Liver (tissue), 9 donors: ENCODE measurements around the gene PKIG. TPM values are rescaled to one million over a fixed set of nuclear protein-coding genes. Genes with fewer than 3 reads are reported as not detected.
A peak's percentile ranks its signal among the peaks of the same experiment; 100 is the strongest.

ENCODE experiments used
- DNase-seq: peaks from one replicate; pipeline ENCODE4 v3.0.0-alpha.2; 2017; ENCODE audit warnings: low spot score
- H3K27ac ChIP-seq, 2 donors: one replicate each; pipeline ENCODE4 v1.7.0; 2013; ENCODE audit warnings: inconsistent platforms in 2 of 2, low read length in 2 of 2, control low read depth in 1 of 2, low read depth in 1 of 2, mild to moderate bottlenecking in 1 of 2
- H3K27me3 ChIP-seq, 4 donors: one replicate each; pipeline versions ENCODE4 v1.6.1 to v1.7.0; 2013; ENCODE audit warnings: low read length in 3 of 4, inconsistent platforms in 1 of 4, mild to moderate bottlenecking in 1 of 4, moderate library complexity in 1 of 4; ENCODE audit not compliant: control insufficient read depth in 4 of 4, insufficient read depth in 4 of 4
- H3K36me3 ChIP-seq, 4 donors: one replicate each; pipeline versions ENCODE4 v1.6.1 to v1.7.0; 2013; ENCODE audit warnings: low read length in 3 of 4, mild to moderate bottlenecking in 3 of 4, low read depth in 1 of 4, moderate library complexity in 1 of 4; ENCODE audit not compliant: control insufficient read depth in 4 of 4, insufficient read depth in 3 of 4
- H3K4me1 ChIP-seq, 4 donors: one replicate each; pipeline versions ENCODE4 v1.6.1 to v1.7.0; 2013; ENCODE audit warnings: low read length in 3 of 4, mild to moderate bottlenecking in 3 of 4, moderate library complexity in 1 of 4; ENCODE audit not compliant: control insufficient read depth in 4 of 4, insufficient read depth in 4 of 4
- H3K4me3 ChIP-seq, 3 donors: one replicate each; pipeline versions ENCODE4 v1.6.1 to v1.7.0; 2013; ENCODE audit warnings: low read length in 3 of 3, control low read depth in 1 of 3, low read depth in 1 of 3, mild to moderate bottlenecking in 1 of 3
- H3K9ac ChIP-seq, 2 donors: one replicate each; pipeline ENCODE4 v1.7.0; 2013; ENCODE audit warnings: low read length in 2 of 2, mild to moderate bottlenecking in 2 of 2, moderate library complexity in 2 of 2, control low read depth in 1 of 2, low read depth in 1 of 2
- H3K9me3 ChIP-seq, 4 donors: one replicate each; pipeline versions ENCODE4 v1.6.1 to v1.7.0; 2013; ENCODE audit warnings: low read length in 3 of 4; ENCODE audit not compliant: control insufficient read depth in 4 of 4
- EGR1 ChIP-seq, 2 donors: IDR thresholded peaks; 2 replicates each; pipeline ENCODE4 v1.6.1; 2016 to 2018; ENCODE audit warnings: antibody characterized with exemption in 2 of 2, low read depth in 2 of 2
- FOXA1 ChIP-seq: IDR thresholded peaks from 2 replicates; pipeline ENCODE4 v1.6.1; 2016; ENCODE audit warnings: antibody characterized with exemption
- FOXA2 ChIP-seq: IDR thresholded peaks from 2 replicates; pipeline ENCODE4 v1.6.1; 2016; ENCODE audit warnings: antibody characterized with exemption
- GABPA ChIP-seq, 2 donors: IDR thresholded peaks in 1 of 2; conservative IDR thresholded peaks in 1 of 2; 2 replicates each; pipeline ENCODE4 v1.6.1; 2016; ENCODE audit warnings: antibody characterized with exemption in 2 of 2, mild to moderate bottlenecking in 1 of 2, moderate library complexity in 1 of 2
- JUND ChIP-seq, 2 donors: IDR thresholded peaks; 2 replicates each; pipeline ENCODE4 v1.6.1; 2016; ENCODE audit warnings: antibody characterized with exemption in 2 of 2
- MAX ChIP-seq: IDR thresholded peaks from 2 replicates; pipeline ENCODE4 v1.6.1; 2016; ENCODE audit warnings: antibody characterized with exemption
- NR2F2 ChIP-seq: IDR thresholded peaks from 2 replicates; pipeline ENCODE4 v1.6.1; 2016; ENCODE audit warnings: antibody characterized with exemption
- RAD21 ChIP-seq, 2 donors: IDR thresholded peaks; 2 replicates each; pipeline ENCODE4 v1.6.1; 2016; ENCODE audit warnings: antibody characterized with exemption in 2 of 2, mild to moderate bottlenecking in 2 of 2
- REST ChIP-seq: IDR thresholded peaks from 2 replicates; pipeline ENCODE4 v1.6.1; 2016; ENCODE audit warnings: antibody characterized with exemption, mild to moderate bottlenecking
- RXRA ChIP-seq, 2 donors: IDR thresholded peaks; 2 replicates each; pipeline ENCODE4 v1.6.1; 2017 to 2018; ENCODE audit warnings: antibody characterized with exemption in 2 of 2, mild to moderate bottlenecking in 1 of 2
- TAF1 ChIP-seq: conservative IDR thresholded peaks from 2 replicates; pipeline ENCODE4 v1.6.1; 2016; ENCODE audit warnings: antibody characterized with exemption, mild to moderate bottlenecking
- YY1 ChIP-seq: IDR thresholded peaks from 2 replicates; pipeline ENCODE4 v1.6.1; 2016; ENCODE audit warnings: antibody characterized with exemption, mild to moderate bottlenecking
- WGBS: extraction: QIAGEN DNeasy Blood & Tissue Kit; methylation state at CpG from one replicate; pipeline ENCODE4 v1.1.7; 2013; 5-methylcytosine and 5-hydroxymethylcytosine counted together
- polyA plus RNA-seq, 2 donors: library from polyadenylated mRNA; stranded (reverse) in 1 of 2; unstranded in 1 of 2; fragments of 200-250 nt in 1 of 2; fragments of >200 nt in 1 of 2; fragmentation: Nextera tagmentation in 1 of 2; extraction: Ambion mirVana in 1 of 2; gene quantifications; one replicate each; pipeline versions ENCODE4 v1.2.1 to v1.2.3, GENCODE V29; 2013 to 2015
- total RNA-seq, 2 donors: library from RNA; depleted of rRNA; stranded (reverse); fragments of >200 nt; gene quantifications; one replicate each; pipeline ENCODE4 v1.2.3, GENCODE V29; 2014
- TF ChIP-seq, protein P1 (sequence below): IDR thresholded peaks from 2 replicates; pipeline ENCODE4 v1.6.1; 2016; ENCODE audit warnings: antibody characterized with exemption
- TF ChIP-seq, protein P2 (sequence below): IDR thresholded peaks from 2 replicates; pipeline ENCODE4 v1.6.1; 2016; ENCODE audit warnings: antibody characterized with exemption
- TF ChIP-seq, protein P3 (sequence below): fragments of 150-350 bp; IDR thresholded peaks from 2 replicates; pipeline ENCODE4 v1.5.1; 2017; ENCODE audit warnings: improper control_type of control experiment, low read depth, low read length; ENCODE audit not compliant: missing input control
- donor health status: healthy.
- donor health status: healthy.
- donor health status: healthy.
- donor health status: healthy.
- donor health status: healthy.

The PKIG gene
- total and polyA plus RNA-seq, 4 donors = 10.6 to 24.3 (median 23.4) TPM

DNA sequence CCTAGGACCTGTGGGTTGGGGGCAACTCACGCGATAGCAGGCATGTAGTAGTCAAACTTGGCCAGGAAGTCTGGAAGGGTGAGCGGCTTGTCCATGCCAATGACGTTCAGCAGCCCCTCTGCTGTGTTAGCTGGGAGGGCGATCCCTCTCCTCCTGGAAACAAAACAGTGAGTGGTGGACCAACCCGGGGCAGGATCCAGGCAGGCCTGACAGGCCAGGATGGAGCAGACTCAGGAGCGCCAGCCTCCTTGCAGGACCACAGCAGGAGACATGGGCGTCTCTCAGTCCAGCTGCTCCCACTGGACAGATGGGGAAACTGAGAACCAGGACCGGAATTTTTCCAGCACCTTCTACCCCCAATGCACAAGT is 46.6 kb downstream of the PKIG start:
- TF ChIP-seq TAF1 = no peak
- TF ChIP-seq RXRA (IDR thresholded peaks at IDR 0.05) = no peak
- TF ChIP-seq FOXA2 = no peak
- TF ChIP-seq, protein P1, sequence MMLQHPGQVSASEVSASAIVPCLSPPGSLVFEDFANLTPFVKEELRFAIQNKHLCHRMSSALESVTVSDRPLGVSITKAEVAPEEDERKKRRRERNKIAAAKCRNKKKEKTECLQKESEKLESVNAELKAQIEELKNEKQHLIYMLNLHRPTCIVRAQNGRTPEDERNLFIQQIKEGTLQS = no peak
- no peak for TF ChIP-seq EGR1 (IDR thresholded peaks at IDR 0.05; ENCODE audit: low read depth in 2 of 2)
- no peaks in the 10 kb centered on the region for H3K36me3 ChIP-seq
- H3K27ac ChIP-seq = no peak overlapping the region
- 92% methylated on average over 9 of the region's 9 CpGs for WGBS
- H3K4me1 ChIP-seq = no peaks in the 10 kb centered on the region
- H3K9ac ChIP-seq = no peak overlapping the region
- DNase-seq = no peak
- no peaks in the 10 kb centered on the region for H3K27me3 ChIP-seq
- no peaks in the 10 kb centered on the region for H3K9me3 ChIP-seq
- H3K4me3 ChIP-seq = no peak overlapping the region

GRCh38 chr20:44629542-44629941 is 47.2 kb downstream of the PKIG start:
- Histone ChIP-seq H3K9me3 (no peaks in the 10 kb centered on the region), H3K27me3 (no peaks in the 10 kb centered on the region), H3K4me1 (no peaks in the 10 kb centered on the region), H3K9ac (no peak overlapping the region), H3K36me3 (no peaks in the 10 kb centered on the region), H3K27ac (no peak overlapping the region), H3K4me3 (no peak overlapping the region)
- TF ChIP-seq JUND (IDR thresholded peaks at IDR 0.05) (no peak), RAD21 (IDR thresholded peaks at IDR 0.05) (no peak), TAF1 (no peak), FOXA1 (no peak), NR2F2 (peak; percentile 30), REST (no peak)
- no peak for DNase-seq
- WGBS = 83% methylated on average over 10 of the region's 10 CpGs

DNA sequence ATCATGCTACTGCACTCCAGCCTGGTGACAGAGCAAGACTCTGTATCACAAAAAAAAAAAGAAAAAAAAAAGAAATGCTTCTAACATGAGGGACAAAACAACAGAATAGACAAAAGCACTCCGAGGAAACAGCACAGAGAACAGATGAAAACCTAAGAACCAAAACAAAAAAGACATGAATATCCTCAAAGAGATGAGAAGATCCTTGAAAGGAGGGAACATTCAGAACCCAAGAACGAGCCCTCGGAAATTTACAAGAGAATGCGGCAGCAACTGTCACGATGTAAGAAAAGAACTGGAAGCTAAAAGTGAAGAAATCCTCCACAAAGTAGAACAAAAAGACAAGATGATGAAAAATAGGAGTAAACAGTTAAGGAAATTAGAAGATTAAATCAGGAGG is 47.9 kb downstream of the PKIG start:
- DNase-seq = no peak

DNA sequence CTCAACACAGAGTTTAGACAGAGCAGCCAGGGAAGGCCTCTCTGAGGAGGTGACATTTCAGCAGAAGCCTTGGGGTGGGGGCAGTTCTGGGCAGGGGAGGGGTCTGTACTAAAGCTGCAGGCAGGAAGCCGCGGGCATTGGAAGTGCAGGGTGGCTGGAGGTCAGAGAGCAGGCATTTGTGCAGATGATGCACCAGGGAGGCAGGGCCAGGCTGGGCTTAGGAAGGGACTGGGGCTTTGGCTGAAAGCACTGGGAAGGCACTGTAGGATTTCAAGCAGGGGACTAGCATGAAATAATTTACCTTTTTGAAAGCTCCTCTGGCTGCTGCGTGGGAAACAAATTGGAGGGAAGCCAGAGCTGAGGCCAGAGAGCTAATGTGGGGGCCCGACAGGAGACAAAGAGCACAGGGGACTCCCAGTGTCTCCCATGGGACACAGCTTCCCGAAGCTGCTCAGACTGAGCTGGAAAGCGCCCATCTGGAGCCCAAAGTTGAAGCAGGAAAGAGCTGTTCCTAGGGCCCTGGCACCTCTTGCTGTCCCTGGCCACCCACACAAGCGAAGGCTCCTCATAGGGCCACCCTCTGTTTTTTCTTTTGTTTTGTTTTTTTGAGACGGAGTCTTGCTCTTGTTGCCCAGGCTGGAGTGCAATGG is 49.8 kb downstream of the PKIG start:
- Histone ChIP-seq H3K9me3 (no peaks in the 10 kb centered on the region), H3K27ac (no peak overlapping the region)
- whole genome bisulfite sequencing = 83% methylated on average over 8 of the region's 8 CpGs
- TF ChIP-seq, protein P2, sequence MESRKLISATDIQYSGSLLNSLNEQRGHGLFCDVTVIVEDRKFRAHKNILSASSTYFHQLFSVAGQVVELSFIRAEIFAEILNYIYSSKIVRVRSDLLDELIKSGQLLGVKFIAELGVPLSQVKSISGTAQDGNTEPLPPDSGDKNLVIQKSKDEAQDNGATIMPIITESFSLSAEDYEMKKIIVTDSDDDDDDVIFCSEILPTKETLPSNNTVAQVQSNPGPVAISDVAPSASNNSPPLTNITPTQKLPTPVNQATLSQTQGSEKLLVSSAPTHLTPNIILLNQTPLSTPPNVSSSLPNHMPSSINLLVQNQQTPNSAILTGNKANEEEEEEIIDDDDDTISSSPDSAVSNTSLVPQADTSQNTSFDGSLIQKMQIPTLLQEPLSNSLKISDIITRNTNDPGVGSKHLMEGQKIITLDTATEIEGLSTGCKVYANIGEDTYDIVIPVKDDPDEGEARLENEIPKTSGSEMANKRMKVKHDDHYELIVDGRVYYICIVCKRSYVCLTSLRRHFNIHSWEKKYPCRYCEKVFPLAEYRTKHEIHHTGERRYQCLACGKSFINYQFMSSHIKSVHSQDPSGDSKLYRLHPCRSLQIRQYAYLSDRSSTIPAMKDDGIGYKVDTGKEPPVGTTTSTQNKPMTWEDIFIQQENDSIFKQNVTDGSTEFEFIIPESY = no peak
- TF ChIP-seq EGR1 (IDR thresholded peaks at IDR 0.05; ENCODE audit: low read depth in 2 of 2) = no peak
- TF ChIP-seq RAD21 (IDR thresholded peaks at IDR 0.05) = no peak
- TF ChIP-seq FOXA2 = no peak
- TF ChIP-seq YY1 = no peak
- TF ChIP-seq JUND (IDR thresholded peaks at IDR 0.05) = no peak
- no peak for TF ChIP-seq MAX
- TF ChIP-seq GABPA (IDR thresholded peaks at IDR 0.05 in 1 of 2, conservative IDR thresholded peaks at IDR 0.05 in 1 of 2) = no peak
- TF ChIP-seq, protein P1 = no peak
- TF ChIP-seq, protein P3, sequence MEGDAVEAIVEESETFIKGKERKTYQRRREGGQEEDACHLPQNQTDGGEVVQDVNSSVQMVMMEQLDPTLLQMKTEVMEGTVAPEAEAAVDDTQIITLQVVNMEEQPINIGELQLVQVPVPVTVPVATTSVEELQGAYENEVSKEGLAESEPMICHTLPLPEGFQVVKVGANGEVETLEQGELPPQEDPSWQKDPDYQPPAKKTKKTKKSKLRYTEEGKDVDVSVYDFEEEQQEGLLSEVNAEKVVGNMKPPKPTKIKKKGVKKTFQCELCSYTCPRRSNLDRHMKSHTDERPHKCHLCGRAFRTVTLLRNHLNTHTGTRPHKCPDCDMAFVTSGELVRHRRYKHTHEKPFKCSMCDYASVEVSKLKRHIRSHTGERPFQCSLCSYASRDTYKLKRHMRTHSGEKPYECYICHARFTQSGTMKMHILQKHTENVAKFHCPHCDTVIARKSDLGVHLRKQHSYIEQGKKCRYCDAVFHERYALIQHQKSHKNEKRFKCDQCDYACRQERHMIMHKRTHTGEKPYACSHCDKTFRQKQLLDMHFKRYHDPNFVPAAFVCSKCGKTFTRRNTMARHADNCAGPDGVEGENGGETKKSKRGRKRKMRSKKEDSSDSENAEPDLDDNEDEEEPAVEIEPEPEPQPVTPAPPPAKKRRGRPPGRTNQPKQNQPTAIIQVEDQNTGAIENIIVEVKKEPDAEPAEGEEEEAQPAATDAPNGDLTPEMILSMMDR = no peak

More for the DNA sequence above, 47.9 kb downstream of the PKIG start:
- Histone ChIP-seq H3K4me1 (no peaks in the 10 kb centered on the region), H3K36me3 (no peaks in the 10 kb centered on the region), H3K27ac (no peak overlapping the region), H3K27me3 (no peaks in the 10 kb centered on the region), H3K4me3 (no peak overlapping the region), H3K9me3 (no peaks in the 10 kb centered on the region), H3K9ac (no peak overlapping the region)
- TF ChIP-seq NR2F2 = no peak
- WGBS = 97% methylated on average over 5 of the region's 5 CpGs

More for the DNA sequence above, 49.8 kb downstream of the PKIG start:
- DNase-seq = no peak
- H3K4me1 ChIP-seq = no peaks in the 10 kb centered on the region
- H3K36me3 ChIP-seq = peaks cover 0 to 2% (median 0%) of the 10 kb centered on the region in 4 donors
- H3K27me3 ChIP-seq = no peaks in the 10 kb centered on the region
- H3K4me3 ChIP-seq = no peak overlapping the region
- no peak overlapping the region for H3K9ac ChIP-seq
